ENCODE data around the gene PLGRKT. TPM values are rescaled to one million over a fixed set of nuclear protein-coding genes. Genes with fewer than 3 reads are reported as not detected.

Gene PLGRKT
- total and polyA plus RNA-seq, 4 donors, result 4.1 to 11.3 (median 7.2) TPM

GRCh38 chr9:5470122-5470521 is 32.4 kb upstream of the PLGRKT start:
- Histone ChIP-seq H3K4me3 (ENCODE audit: low read depth in 1 of 3, low read length in 3 of 3) (no peak overlapping the region), H3K36me3 (ENCODE audit: control insufficient read depth in 4 of 4, insufficient read depth in 3 of 4, low read depth in 1 of 4, low read length in 3 of 4) (peaks cover 0 to 12% (median 5%) of the 10 kb centered on the region in 4 donors), H3K27me3 (ENCODE audit: control insufficient read depth in 4 of 4, insufficient read depth in 4 of 4, low read length in 3 of 4) (no peaks in the 10 kb centered on the region), H3K9me3 (ENCODE audit: control insufficient read depth in 4 of 4, low read length in 3 of 4) (no peaks in the 10 kb centered on the region), H3K27ac (ENCODE audit: low read depth in 1 of 2, low read length in 2 of 2) (no peak overlapping the region), H3K4me1 (ENCODE audit: control insufficient read depth in 4 of 4, insufficient read depth in 4 of 4, low read length in 3 of 4) (no peaks in the 10 kb centered on the region), H3K9ac (ENCODE audit: low read depth in 1 of 2, low read length in 2 of 2) (no peak overlapping the region)
- no peak for DNase-seq (ENCODE audit: low spot score)
- TF ChIP-seq, protein P1, sequence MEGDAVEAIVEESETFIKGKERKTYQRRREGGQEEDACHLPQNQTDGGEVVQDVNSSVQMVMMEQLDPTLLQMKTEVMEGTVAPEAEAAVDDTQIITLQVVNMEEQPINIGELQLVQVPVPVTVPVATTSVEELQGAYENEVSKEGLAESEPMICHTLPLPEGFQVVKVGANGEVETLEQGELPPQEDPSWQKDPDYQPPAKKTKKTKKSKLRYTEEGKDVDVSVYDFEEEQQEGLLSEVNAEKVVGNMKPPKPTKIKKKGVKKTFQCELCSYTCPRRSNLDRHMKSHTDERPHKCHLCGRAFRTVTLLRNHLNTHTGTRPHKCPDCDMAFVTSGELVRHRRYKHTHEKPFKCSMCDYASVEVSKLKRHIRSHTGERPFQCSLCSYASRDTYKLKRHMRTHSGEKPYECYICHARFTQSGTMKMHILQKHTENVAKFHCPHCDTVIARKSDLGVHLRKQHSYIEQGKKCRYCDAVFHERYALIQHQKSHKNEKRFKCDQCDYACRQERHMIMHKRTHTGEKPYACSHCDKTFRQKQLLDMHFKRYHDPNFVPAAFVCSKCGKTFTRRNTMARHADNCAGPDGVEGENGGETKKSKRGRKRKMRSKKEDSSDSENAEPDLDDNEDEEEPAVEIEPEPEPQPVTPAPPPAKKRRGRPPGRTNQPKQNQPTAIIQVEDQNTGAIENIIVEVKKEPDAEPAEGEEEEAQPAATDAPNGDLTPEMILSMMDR (IDR thresholded peaks at IDR 0.05; ENCODE audit: low read depth, low read length, missing input control), result no peak
- TF ChIP-seq RAD21 (IDR thresholded peaks at IDR 0.05) (no peak), RXRA (IDR thresholded peaks at IDR 0.05) (no peak), HNF4A (conservative IDR thresholded peaks at IDR 0.05) (no peak), NR2F2 (IDR thresholded peaks at IDR 0.05) (no peak), SP1 (IDR thresholded peaks at IDR 0.05) (no peak), ZBTB33 (IDR thresholded peaks at IDR 0.05) (no peak), HNF4G (IDR thresholded peaks at IDR 0.05) (no peak), ATF3 (IDR thresholded peaks at IDR 0.05) (no peak)
- TF ChIP-seq, protein P2, sequence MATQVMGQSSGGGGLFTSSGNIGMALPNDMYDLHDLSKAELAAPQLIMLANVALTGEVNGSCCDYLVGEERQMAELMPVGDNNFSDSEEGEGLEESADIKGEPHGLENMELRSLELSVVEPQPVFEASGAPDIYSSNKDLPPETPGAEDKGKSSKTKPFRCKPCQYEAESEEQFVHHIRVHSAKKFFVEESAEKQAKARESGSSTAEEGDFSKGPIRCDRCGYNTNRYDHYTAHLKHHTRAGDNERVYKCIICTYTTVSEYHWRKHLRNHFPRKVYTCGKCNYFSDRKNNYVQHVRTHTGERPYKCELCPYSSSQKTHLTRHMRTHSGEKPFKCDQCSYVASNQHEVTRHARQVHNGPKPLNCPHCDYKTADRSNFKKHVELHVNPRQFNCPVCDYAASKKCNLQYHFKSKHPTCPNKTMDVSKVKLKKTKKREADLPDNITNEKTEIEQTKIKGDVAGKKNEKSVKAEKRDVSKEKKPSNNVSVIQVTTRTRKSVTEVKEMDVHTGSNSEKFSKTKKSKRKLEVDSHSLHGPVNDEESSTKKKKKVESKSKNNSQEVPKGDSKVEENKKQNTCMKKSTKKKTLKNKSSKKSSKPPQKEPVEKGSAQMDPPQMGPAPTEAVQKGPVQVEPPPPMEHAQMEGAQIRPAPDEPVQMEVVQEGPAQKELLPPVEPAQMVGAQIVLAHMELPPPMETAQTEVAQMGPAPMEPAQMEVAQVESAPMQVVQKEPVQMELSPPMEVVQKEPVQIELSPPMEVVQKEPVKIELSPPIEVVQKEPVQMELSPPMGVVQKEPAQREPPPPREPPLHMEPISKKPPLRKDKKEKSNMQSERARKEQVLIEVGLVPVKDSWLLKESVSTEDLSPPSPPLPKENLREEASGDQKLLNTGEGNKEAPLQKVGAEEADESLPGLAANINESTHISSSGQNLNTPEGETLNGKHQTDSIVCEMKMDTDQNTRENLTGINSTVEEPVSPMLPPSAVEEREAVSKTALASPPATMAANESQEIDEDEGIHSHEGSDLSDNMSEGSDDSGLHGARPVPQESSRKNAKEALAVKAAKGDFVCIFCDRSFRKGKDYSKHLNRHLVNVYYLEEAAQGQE (IDR thresholded peaks at IDR 0.05), result no peak
- 87% methylated on average over 1 of the region's 1 CpG for WGBS

DNA sequence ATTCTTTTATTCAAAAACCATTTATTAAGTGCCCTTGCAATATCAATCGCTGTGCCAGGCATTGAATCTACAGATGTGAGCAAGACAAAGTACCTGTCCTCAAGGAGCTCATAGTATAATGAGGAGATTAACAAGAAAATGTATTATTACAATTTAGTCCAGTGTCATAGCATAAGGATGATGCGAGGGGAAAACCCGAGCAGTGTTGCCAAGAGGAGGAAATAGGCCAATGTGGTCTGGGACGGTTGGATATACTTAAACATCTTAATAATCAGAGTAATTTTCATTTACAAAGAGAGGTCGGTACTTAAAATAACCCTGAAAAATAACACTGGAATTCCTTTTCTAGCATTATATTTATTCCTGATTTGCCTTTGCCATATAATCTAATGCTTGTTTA is 31.1 kb upstream of the PLGRKT start:
- no peak for DNase-seq (ENCODE audit: low spot score)
- TF ChIP-seq ZBTB33 (IDR thresholded peaks at IDR 0.05) (no peak), FOXA2 (IDR thresholded peaks at IDR 0.05) (no peak), GABPA (IDR thresholded peaks at IDR 0.05 in 1 of 2, conservative IDR thresholded peaks at IDR 0.05 in 1 of 2) (no peak), RAD21 (IDR thresholded peaks at IDR 0.05) (no peak), RXRA (IDR thresholded peaks at IDR 0.05) (no peak), TAF1 (conservative IDR thresholded peaks at IDR 0.05) (no peak), HNF4G (IDR thresholded peaks at IDR 0.05) (no peak), SP1 (IDR thresholded peaks at IDR 0.05) (no peak), NR2F2 (IDR thresholded peaks at IDR 0.05) (no peak), JUND (IDR thresholded peaks at IDR 0.05) (no peak)
- TF ChIP-seq, protein P1 (IDR thresholded peaks at IDR 0.05; ENCODE audit: low read depth, low read length, missing input control), result no peak
- TF ChIP-seq, protein P2 (IDR thresholded peaks at IDR 0.05), result no peak
- Histone ChIP-seq H3K4me1 (ENCODE audit: control insufficient read depth in 4 of 4, insufficient read depth in 4 of 4, low read length in 3 of 4) (no peaks in the 10 kb centered on the region), H3K9me3 (ENCODE audit: control insufficient read depth in 4 of 4, low read length in 3 of 4) (no peaks in the 10 kb centered on the region), H3K9ac (ENCODE audit: low read depth in 1 of 2, low read length in 2 of 2) (no peak overlapping the region), H3K4me3 (ENCODE audit: low read depth in 1 of 3, low read length in 3 of 3) (no peak overlapping the region), H3K27me3 (ENCODE audit: control insufficient read depth in 4 of 4, insufficient read depth in 4 of 4, low read length in 3 of 4) (no peaks in the 10 kb centered on the region), H3K27ac (ENCODE audit: low read depth in 1 of 2, low read length in 2 of 2) (no peak overlapping the region), H3K36me3 (ENCODE audit: control insufficient read depth in 4 of 4, insufficient read depth in 3 of 4, low read depth in 1 of 4, low read length in 3 of 4) (peaks cover 0 to 13% (median 6%) of the 10 kb centered on the region in 4 donors)
- WGBS, result 88% methylated on average over 5 of the region's 5 CpGs
